Stomach (tissue), 9 donors: ENCODE measurements around the gene MT2A. TPM values are rescaled to one million over a fixed set of nuclear protein-coding genes. Genes with fewer than 3 reads are reported as not detected.

Experiments used
- DNase-seq, 2 donors: peaks; one replicate each; pipeline versions ENCODE4 v3.0.0 to v3.0.0-alpha.2; 2013 to 2019
- H3K27ac ChIP-seq, 5 donors: fragments of 200-600 bp in 4 of 5; sonication (generic) in 4 of 5; one replicate each; pipeline ENCODE4 v1.5.1; 2013 to 2019; ENCODE audit warnings: mild to moderate bottlenecking in 1 of 5, moderate library complexity in 1 of 5
- H3K27me3 ChIP-seq, 3 donors: fragments of 200-600 bp; sonication (generic); one replicate each; pipeline ENCODE4 v1.5.1; 2017 to 2019; ENCODE audit warnings: mixed run types in 1 of 3
- H3K36me3 ChIP-seq, 4 donors: fragments of 200-600 bp; sonication (generic); 1 replicate in 3 of 4; 2 replicates in 1 of 4; pipeline ENCODE4 v1.5.1; 2016 to 2019
- H3K4me1 ChIP-seq, 4 donors: fragments of 200-600 bp; sonication (generic); one replicate each; pipeline ENCODE4 v1.5.1; 2016 to 2019
- H3K4me3 ChIP-seq, 4 donors: fragments of 200-600 bp; sonication (generic) in 3 of 4; one replicate each; pipeline ENCODE4 v1.5.1; 2016 to 2019; ENCODE audit warnings: mild to moderate bottlenecking in 1 of 4
- H3K9me3 ChIP-seq, 4 donors: fragments of 200-600 bp; sonication (generic); one replicate each; pipeline ENCODE4 v1.5.1; 2016 to 2019
- CTCF ChIP-seq, 7 experiments: fragments of 450-650 bp in 4 of 7; fragments of 200-600 bp in 3 of 7; sonication (generic) in 3 of 7; IDR thresholded peaks; one replicate each; pipeline ENCODE4 v1.5.1; 2016 to 2019; ENCODE audit warnings: antibody characterized with exemption in 7 of 7, control low read depth in 2 of 7, mild to moderate bottlenecking in 1 of 7
- EP300 ChIP-seq: sonication (generic); formaldehyde crosslinking; IDR thresholded peaks from one replicate; pipeline ENCODE4 v1.6.1; 2017; ENCODE audit warnings: antibody characterized with exemption
- POLR2A ChIP-seq, 4 donors: fragments of 450-650 bp; IDR thresholded peaks; one replicate each; pipeline ENCODE4 v1.6.1; 2016; ENCODE audit warnings: antibody characterized with exemption in 4 of 4, control low read depth in 2 of 4, mild to moderate bottlenecking in 1 of 4, moderate library complexity in 1 of 4
- POLR2AphosphoS5 ChIP-seq, 3 donors: sonication (generic); formaldehyde crosslinking; IDR thresholded peaks; one replicate each; pipeline ENCODE4 v1.6.1; 2016; ENCODE audit warnings: antibody characterized with exemption in 3 of 3
- WGBS, 5 donors: extraction: QIAGEN DNeasy Blood & Tissue Kit in 3 of 5; methylation state at CpG; one replicate each; pipeline versions ENCODE4 v1.1.5 to v1.1.7; 2013 to 2018; 5-methylcytosine and 5-hydroxymethylcytosine counted together
- intact Hi-C: fragments of 100-400 bp; cut with DNase I; formaldehyde crosslinking; loops from one replicate; pipeline ENCODE4 v1.15.1; 2023; ENCODE audit warnings: low total_unique reads
- polyA plus RNA-seq, 3 donors: library from polyadenylated mRNA; stranded (reverse); fragments of 200-250 nt; gene quantifications; one replicate each; pipeline ENCODE4 v1.2.3, GENCODE V29; 2013
- total RNA-seq, 5 donors: library from RNA; depleted of rRNA; stranded (reverse); fragments of >200 nt; gene quantifications; one replicate each; pipeline versions ENCODE4 v1.1.0 to v1.2.3, GENCODE V29; 2014 to 2016
- donor health status: healthy with polysubstance abuse.
- donor health status: Bipolar disorder and iron deficiency.
- donor health status: healthy.

The MT2A gene
- total and polyA plus RNA-seq, 8 donors = 38.8 to 1,839 (median 213) TPM

DNA sequence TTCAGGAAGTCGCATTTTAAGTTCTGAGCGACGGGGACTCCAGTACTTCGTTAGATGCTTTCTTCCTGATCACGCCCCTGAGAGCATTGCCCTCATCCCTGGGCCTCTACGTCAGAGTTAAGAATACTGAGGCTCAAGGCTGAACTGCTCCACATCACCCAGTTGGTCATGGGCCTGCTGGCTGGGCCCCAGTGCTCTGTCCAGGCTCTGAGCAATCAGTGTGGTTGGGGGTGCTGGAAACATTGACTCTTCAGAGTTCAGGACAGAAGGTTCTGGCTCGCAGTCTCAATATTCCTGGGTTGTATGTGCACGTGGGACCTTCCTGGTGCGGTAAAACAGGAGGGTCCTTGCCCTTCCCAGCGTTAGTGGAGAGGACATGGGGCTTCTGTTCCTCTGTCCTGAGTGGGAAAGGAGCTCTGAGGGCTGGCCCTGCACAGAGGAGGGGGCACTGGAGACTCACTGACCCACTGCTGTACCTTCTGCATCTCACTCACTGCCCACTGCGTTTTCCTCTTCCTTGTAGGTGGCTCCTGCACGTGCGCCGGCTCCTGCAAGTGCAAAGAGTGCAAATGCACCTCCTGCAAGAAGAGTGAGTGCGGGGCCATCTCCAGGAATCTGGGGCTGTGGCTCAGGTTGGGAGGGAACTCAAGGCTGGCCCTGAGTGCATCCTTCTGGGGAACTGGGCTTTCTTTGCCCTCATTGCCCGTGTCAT lies 17.7 kb downstream of the MT2A start:
- peak overlapping the region; percentile 56 to 67 (median 60) for H3K4me3 ChIP-seq
- WGBS, 5 donors = 10 to 20% (median 15%) methylated on average over 12 to 16 of the region's 16 CpGs
- H3K9me3 ChIP-seq = no peaks in the 10 kb centered on the region
- H3K36me3 ChIP-seq = no peaks in the 10 kb centered on the region
- H3K27ac ChIP-seq = peak overlapping the region; percentile 89 to 97 (median 94)
- TF ChIP-seq POLR2A (IDR thresholded peaks at IDR 0.05) (no peak), POLR2AphosphoS5 (IDR thresholded peaks at IDR 0.05) (peak in 2 of 3 donors; percentile 1 to 71), CTCF (IDR thresholded peaks at IDR 0.05) (no peak), EP300 (no peak)
- H3K4me1 ChIP-seq = peaks cover 10 to 25% (median 16%) of the 10 kb centered on the region in 4 donors
- intact Hi-C loops = no loop called here
- peaks cover 0 to 9% (median 0%) of the 10 kb centered on the region in 3 donors for H3K27me3 ChIP-seq
- DNase-seq = no peak

- H3K27me3 ChIP-seq = peaks cover 0 to 11% (median 0%) of the 10 kb centered on the region in 3 donors
- peak overlapping the region; percentile 56 to 67 (median 60) for H3K4me3 ChIP-seq
- H3K27ac ChIP-seq = peak overlapping the region; percentile 89 to 97 (median 94)
- no peaks in the 10 kb centered on the region for H3K36me3 ChIP-seq
- DNase-seq = no peak
- TF ChIP-seq EP300 (no peak), CTCF (IDR thresholded peaks at IDR 0.05) (no peak), POLR2AphosphoS5 (IDR thresholded peaks at IDR 0.05) (no peak), POLR2A (IDR thresholded peaks at IDR 0.05) (no peak)
- no peaks in the 10 kb centered on the region for H3K9me3 ChIP-seq
- peaks cover 11 to 27% (median 16%) of the 10 kb centered on the region in 4 donors for H3K4me1 ChIP-seq
- 18 to 60% (median 28%) methylated on average over 4 to 7 of the region's 7 CpGs for WGBS, 5 donors
- intact Hi-C loops = no loop called here
These were observed 18.3 kb downstream of the MT2A start for GRCh38 chr16:56626685-56627084.

DNA sequence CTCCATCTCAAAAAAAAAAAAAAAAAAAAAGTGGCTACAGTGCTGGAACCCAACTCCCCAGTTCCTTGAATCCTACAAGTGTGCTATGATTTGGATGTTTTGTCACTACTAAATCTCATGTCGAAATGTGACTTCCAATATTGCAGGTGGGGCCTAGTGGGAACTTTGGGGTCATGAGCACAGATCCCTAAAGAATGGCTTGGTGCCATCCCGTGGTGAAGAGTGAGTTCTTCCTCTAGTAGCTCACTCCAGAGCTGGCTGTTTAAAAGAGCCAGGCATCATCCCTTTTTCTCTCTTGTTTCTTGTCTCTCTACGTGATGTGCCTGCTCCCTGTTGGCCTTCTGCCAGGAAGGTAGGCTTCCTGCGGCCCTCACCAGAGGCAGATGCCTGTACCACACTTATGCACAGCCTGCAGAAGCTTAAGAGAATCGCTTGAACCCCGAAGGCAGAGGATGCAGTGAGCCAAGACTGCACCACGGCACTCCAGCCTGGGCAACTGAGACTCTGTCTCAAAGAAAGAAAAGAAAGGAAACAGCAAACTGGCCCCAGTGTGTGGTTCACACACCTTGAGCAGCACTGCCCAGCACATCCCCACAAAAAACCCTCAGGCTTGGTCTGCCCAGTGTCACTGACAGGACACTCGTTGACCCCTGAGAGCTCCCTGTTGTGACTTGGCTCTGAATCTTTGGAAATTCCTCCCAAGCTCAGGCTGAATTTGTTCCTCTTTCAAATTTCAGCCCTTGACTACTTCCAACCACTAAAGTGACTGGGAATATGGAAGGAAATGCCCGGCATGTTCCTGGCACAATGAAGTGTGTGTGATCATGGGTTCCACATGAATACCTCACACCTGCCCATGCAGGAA lies 20.3 kb downstream of the MT2A start:
- Histone ChIP-seq H3K4me1 (peaks cover 20 to 45% (median 28%) of the 10 kb centered on the region in 4 donors), H3K27me3 (peaks cover 0 to 31% (median 5%) of the 10 kb centered on the region in 3 donors), H3K9me3 (no peaks in the 10 kb centered on the region), H3K27ac (peak overlapping the region; percentile 25 to 97 (median 94)), H3K36me3 (no peaks in the 10 kb centered on the region), H3K4me3 (no peak overlapping the region)
- TF ChIP-seq POLR2A (IDR thresholded peaks at IDR 0.05) (no peak), POLR2AphosphoS5 (IDR thresholded peaks at IDR 0.05) (no peak), EP300 (no peak)
- 63 to 74% (median 68%) methylated on average over 9 of the region's 9 CpGs for WGBS, 5 donors
- intact Hi-C loops = no loop called here
- DNase-seq = no peak

DNA sequence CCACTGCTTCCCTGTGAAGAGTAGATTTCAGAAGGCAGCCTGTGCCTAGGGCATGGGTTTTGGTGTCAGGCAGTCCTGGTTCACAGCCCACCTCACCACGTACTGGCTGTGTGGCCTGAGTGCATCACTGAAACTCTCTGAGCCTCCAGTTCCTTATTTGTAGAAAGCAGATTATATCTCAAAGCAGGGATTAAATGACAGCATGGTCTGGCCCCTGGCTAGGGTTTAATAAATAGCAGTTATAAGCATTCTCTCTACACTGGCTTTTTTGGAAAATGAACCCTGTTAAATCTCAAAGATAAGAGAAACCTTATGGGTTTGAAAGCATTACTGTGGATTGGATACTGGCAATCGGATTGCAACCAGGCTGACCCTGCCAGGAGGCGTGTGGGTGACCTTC lies 21.1 kb downstream of the MT2A start:
- Histone ChIP-seq H3K4me3 (no peak overlapping the region), H3K36me3 (no peaks in the 10 kb centered on the region), H3K9me3 (no peaks in the 10 kb centered on the region), H3K27ac (peak overlapping the region in 4 of 5 donors; percentile 27 to 97 (median 70)), H3K27me3 (peaks cover 0 to 35% (median 5%) of the 10 kb centered on the region in 3 donors), H3K4me1 (peaks cover 20 to 46% (median 28%) of the 10 kb centered on the region in 4 donors)
- TF ChIP-seq POLR2AphosphoS5 (IDR thresholded peaks at IDR 0.05) (no peak), CTCF (IDR thresholded peaks at IDR 0.05) (no peak), EP300 (no peak), POLR2A (IDR thresholded peaks at IDR 0.05) (no peak)
- no peak for DNase-seq
- intact Hi-C loops = no loop called here
- WGBS, 5 donors = 58 to 89% (median 82%) methylated on average over 2 to 3 of the region's 3 CpGs
